Fibroblast of the aortic adventitia (primary cell): Measurements from ENCODE around the gene YKT6. TPM values are rescaled to one million over a fixed set of nuclear protein-coding genes. Genes with fewer than 3 reads are reported as not detected.

Experiments
- DNase-seq: peaks from one replicate; pipeline ENCODE4 v3.0.0-alpha.2; 2010; ENCODE audit warnings: low read depth
- H3K4me3 ChIP-seq: 2 replicates; pipeline ENCODE4 v1.5.1; 2011; ENCODE audit warnings: low read depth, mild to moderate bottlenecking, control low read depth, low read length, moderate library complexity
- CTCF ChIP-seq: IDR thresholded peaks from 2 replicates; pipeline ENCODE4 v1.5.1; 2011; ENCODE audit warnings: mild to moderate bottlenecking, low read length, control low read depth, inconsistent platforms; ENCODE audit not compliant: insufficient read depth
- total RNA-seq: library from RNA; depleted of rRNA; stranded (reverse); fragments of >200 nt; gene quantifications from 2 replicates; pipeline ENCODE4 v1.2.3, GENCODE V29; 2012; ENCODE audit warnings: low replicate concordance

YKT6 gene
- total RNA-seq, 1 donor: 99.4 TPM

- DNase-seq: no peak
- H3K4me3 ChIP-seq: no peak overlapping the region
- TF ChIP-seq CTCF: no peak
Observed at GRCh38 chr7:44232396-44232795, 31.6 kb downstream of the YKT6 start.

DNA sequence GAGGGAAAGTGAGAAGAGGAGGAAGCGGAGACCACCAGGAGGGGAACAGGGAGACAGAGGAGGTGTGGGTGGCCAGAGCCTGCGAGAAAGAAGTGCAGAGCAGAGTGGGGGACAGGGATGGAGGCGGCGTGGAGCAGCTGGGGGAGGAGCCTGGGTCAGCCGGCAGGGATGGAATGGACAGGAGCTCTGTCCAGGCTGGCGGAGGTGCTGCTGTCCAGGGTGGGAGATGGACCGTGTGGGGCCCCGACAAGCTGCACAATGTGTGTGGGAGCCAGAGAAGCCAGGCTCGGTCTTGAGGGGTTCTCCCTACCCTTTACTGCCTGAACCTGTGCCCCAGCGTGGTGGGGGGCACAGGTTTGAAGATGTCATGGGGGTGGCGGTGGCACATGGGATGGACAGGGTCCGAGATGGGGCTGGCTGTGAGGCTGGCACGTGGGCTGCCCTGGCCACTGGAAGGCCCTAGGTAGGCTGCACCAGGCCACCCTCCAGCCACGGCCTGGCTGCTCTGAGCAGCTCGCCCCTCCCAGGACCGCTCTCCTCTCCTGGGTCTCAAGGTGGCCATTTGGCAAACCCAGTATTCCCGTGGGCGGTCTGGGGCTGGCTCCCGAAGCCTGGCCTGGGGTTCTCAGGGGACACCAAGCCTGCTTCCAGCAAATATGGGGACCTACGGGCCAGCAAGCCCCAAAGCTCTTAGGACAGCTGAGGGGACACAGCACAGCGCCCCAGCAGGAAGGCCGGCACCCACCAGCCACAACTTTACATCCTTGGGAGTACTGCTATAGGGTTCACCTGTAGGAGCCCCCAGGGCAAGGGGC is 32.3 kb downstream of the YKT6 start:
- no peak for TF ChIP-seq CTCF
- no peak for DNase-seq
- no peak overlapping the region for H3K4me3 ChIP-seq

GRCh38 chr7:44235066-44235465 is 34.3 kb downstream of the YKT6 start:
- TF ChIP-seq CTCF: no peak
- no peak overlapping the region for H3K4me3 ChIP-seq
- DNase-seq: no peak

- no peak for DNase-seq
- TF ChIP-seq CTCF: no peak
Observed at GRCh38 chr7:44235582-44236332, 35.0 kb downstream of the YKT6 start.

DNA sequence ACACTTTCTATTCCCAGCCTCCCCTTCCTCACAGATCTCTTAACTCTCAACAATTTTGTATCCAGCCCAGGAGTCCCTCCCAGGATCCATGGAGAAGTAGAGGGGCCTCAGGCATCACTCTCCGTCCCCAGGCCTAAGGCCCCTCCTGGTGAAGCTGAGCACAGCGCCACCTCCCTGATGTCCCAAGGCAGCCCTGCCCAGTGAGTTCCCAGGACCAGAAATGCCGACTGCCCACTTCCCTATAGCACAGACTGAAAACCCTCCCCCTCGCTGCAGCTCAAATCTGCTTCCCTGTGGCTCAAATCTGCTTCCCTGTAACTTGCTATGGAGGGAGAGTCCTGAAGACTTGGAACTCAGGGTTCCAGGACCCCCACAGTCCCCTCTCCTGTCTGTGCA is 35.6 kb downstream of the YKT6 start:
- no peak for TF ChIP-seq CTCF
- DNase-seq: no peak
- H3K4me3 ChIP-seq: no peak overlapping the region

More at GRCh38 chr7:44235582-44236332, 35.0 kb downstream of the YKT6 start:
- no peak overlapping the region for H3K4me3 ChIP-seq

GRCh38 chr7:44237696-44238095 is 36.9 kb downstream of the YKT6 start:
- DNase-seq: no peak
- TF ChIP-seq CTCF: no peak
- H3K4me3 ChIP-seq: no peak overlapping the region
